Measurements from ENCODE around the gene ASTN1.

The ASTN1 gene

DNA sequence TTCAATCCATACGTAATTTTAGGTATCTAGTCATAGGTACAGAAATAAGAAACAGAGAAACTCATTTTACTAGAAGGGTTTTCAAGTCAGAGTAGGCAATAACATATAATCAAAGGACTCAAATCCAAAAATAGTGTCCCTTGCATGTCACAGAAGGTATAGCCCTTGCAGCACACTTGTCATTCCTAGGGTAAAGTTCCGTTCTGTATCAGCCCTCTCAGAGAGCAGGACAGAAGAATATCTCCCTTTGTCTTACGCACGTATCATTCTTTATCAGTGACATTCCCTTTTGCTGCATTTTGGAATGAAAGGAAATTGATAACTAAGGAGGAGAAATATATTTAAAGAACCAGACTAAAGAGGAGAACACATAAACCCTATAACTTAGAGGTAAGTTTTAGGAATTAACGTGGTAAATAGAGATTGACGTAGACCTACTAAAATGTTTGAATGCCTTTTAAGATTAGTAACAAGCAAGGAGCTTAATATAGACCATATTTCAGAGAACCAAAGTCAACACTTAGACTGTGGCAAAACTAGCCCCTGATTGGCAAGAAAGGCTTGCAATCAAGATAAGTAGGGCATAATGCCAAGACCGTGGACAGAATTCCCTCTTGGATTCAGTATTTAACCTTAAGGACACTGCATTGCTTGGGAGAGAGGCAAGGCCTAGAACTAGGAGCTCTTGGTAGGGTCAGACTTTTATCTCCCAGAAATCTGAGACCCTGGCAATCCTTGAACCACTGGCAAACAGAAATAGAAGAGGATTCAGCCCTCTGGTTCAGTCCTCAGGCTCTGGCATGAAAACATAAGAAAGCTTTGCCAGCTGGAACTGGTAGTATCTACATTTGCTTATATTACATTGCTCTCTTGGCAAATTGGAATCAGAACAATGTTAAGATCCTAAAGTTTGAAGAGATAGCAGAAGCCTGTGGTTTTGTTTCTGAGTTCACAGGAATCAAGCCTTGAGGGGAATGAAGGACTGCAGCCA is 232.1 kb downstream of the ASTN1 start:
- Histone ChIP-seq H3K9me3 (ENCODE audit: control insufficient read depth, insufficient read depth, low read length) (no peaks in the 10 kb centered on the region), H3K4me3 (ENCODE audit: low read depth, low read length) (no peak overlapping the region), H3K9ac (ENCODE audit: low read depth, low read length) (no peak overlapping the region), H3K36me3 (ENCODE audit: control insufficient read depth, insufficient read depth, low read length) (no peaks in the 10 kb centered on the region), H3K4me1 (ENCODE audit: control insufficient read depth, insufficient read depth, low read length) (no peaks in the 10 kb centered on the region), H3K27me3 (ENCODE audit: control insufficient read depth, insufficient read depth, low read length) (no peaks in the 10 kb centered on the region)

DNA sequence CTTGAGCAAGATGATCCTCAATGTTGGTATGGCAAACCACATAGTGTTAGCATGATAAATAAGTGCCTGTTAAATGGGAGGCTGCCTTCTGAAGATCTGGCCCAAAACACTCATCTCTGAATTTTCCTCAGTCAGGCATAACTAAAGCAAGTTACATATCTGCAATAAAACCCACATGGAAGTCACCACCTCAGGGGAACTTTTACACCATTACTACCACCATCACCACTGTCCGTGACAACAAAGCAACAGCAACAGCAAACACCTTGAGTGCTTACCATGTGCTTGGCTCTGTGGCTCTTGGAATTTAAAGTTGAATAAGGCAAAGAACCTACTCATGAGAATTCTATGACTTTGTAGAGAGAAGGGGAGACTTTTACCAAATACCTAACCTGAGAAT is 233.0 kb downstream of the ASTN1 start:
- Histone ChIP-seq H3K27me3 (ENCODE audit: control insufficient read depth, insufficient read depth, low read length) (no peaks in the 10 kb centered on the region), H3K36me3 (ENCODE audit: control insufficient read depth, insufficient read depth, low read length) (no peaks in the 10 kb centered on the region)

DNA sequence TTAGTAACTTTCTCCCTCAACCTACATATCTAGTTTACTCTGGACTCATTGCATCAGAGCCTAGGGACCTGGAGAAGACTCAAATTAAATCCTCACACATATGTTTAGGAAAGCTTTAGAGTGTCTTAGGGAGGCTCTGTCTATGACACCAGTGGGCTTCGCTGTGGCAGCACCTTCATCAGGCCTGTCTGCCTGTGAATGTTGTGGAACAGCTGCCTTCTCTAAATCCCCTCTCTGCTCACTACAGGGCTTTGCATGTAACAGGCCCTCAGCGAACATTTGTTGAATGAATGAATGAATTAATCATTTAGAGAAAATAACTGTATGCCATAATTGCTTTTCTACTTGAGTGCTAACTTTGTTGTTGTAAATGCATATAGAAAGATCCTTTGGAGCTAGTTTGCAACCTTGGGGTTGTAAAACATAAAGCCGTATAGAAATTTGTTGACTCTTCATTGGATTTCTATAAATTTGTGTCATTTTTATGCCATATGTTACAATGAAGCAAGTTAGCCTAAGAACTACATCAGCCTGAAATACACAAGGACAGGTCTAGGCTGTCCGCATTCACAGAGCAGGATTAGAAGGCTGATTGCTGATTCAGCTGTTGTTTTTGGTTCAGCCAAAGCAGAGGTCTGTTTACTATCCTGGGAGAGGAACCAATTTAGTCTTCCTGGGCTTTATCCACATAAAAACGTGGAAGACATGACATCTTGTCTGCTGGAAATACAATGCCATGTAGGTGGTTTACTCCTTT is 238.0 kb downstream of the ASTN1 start:
- no peak overlapping the region for H3K4me3 ChIP-seq (ENCODE audit: low read depth, low read length)
- H3K4me1 ChIP-seq (ENCODE audit: control insufficient read depth, insufficient read depth, low read length): peaks cover 2% of the 10 kb centered on the region
- no peaks in the 10 kb centered on the region for H3K27me3 ChIP-seq (ENCODE audit: control insufficient read depth, insufficient read depth, low read length)
- no peaks in the 10 kb centered on the region for H3K9me3 ChIP-seq (ENCODE audit: control insufficient read depth, insufficient read depth, low read length)
- H3K9ac ChIP-seq (ENCODE audit: low read depth, low read length): no peak overlapping the region
- no peaks in the 10 kb centered on the region for H3K36me3 ChIP-seq (ENCODE audit: control insufficient read depth, insufficient read depth, low read length)

More for the DNA sequence above, 233.0 kb downstream of the ASTN1 start:
- Histone ChIP-seq H3K4me1 (ENCODE audit: control insufficient read depth, insufficient read depth, low read length) (no peaks in the 10 kb centered on the region), H3K4me3 (ENCODE audit: low read depth, low read length) (no peak overlapping the region), H3K9me3 (ENCODE audit: control insufficient read depth, insufficient read depth, low read length) (no peaks in the 10 kb centered on the region), H3K9ac (ENCODE audit: low read depth, low read length) (no peak overlapping the region)

DNA sequence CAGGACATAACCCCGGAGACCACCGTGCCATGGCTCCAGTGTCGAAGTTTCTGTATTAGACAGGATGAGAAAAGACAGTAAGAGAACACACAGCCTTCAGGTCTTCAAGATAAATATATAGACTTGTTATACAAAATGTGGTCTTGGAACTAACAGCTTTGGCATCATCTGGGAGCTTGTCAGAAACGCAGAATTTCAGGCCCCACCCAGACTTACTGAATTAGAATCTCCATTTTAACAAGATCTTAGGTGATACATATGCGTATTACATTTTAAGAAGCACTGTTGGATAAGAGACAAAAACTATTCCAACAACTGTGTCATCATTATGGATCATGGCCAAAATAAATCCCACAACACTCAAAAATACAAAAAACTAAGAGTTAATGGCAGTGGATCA is 239.3 kb downstream of the ASTN1 start:
- no peak overlapping the region for H3K4me3 ChIP-seq (ENCODE audit: low read depth, low read length)
- no peaks in the 10 kb centered on the region for H3K9me3 ChIP-seq (ENCODE audit: control insufficient read depth, insufficient read depth, low read length)
- H3K4me1 ChIP-seq (ENCODE audit: control insufficient read depth, insufficient read depth, low read length): peaks cover 2% of the 10 kb centered on the region
- no peaks in the 10 kb centered on the region for H3K36me3 ChIP-seq (ENCODE audit: control insufficient read depth, insufficient read depth, low read length)
- H3K9ac ChIP-seq (ENCODE audit: low read depth, low read length): no peak overlapping the region
- no peaks in the 10 kb centered on the region for H3K27me3 ChIP-seq (ENCODE audit: control insufficient read depth, insufficient read depth, low read length)

DNA sequence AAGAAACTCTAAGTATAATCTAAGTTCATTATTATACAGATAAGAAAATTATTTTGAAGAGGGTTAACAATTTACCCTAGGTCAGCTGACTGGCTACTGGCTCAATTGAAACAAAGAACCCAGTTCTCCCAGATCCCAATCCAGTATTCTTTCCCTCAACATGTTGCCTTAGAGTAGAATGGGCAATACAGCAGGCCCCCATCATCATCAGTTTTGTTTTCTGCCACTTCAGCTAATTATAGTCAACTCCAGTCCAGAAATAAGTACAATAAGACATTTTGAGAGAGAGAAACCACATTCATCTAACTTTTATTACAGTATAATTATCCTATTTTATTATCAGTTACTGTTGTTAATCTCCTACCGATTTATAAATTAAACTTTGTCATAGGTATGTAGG is 241.2 kb downstream of the ASTN1 start:
- Histone ChIP-seq H3K9ac (ENCODE audit: low read depth, low read length) (no peak overlapping the region), H3K4me3 (ENCODE audit: low read depth, low read length) (no peak overlapping the region), H3K36me3 (ENCODE audit: control insufficient read depth, insufficient read depth, low read length) (no peaks in the 10 kb centered on the region), H3K9me3 (ENCODE audit: control insufficient read depth, insufficient read depth, low read length) (no peaks in the 10 kb centered on the region), H3K4me1 (ENCODE audit: control insufficient read depth, insufficient read depth, low read length) (peaks cover 2% of the 10 kb centered on the region), H3K27me3 (ENCODE audit: control insufficient read depth, insufficient read depth, low read length) (no peaks in the 10 kb centered on the region)

DNA sequence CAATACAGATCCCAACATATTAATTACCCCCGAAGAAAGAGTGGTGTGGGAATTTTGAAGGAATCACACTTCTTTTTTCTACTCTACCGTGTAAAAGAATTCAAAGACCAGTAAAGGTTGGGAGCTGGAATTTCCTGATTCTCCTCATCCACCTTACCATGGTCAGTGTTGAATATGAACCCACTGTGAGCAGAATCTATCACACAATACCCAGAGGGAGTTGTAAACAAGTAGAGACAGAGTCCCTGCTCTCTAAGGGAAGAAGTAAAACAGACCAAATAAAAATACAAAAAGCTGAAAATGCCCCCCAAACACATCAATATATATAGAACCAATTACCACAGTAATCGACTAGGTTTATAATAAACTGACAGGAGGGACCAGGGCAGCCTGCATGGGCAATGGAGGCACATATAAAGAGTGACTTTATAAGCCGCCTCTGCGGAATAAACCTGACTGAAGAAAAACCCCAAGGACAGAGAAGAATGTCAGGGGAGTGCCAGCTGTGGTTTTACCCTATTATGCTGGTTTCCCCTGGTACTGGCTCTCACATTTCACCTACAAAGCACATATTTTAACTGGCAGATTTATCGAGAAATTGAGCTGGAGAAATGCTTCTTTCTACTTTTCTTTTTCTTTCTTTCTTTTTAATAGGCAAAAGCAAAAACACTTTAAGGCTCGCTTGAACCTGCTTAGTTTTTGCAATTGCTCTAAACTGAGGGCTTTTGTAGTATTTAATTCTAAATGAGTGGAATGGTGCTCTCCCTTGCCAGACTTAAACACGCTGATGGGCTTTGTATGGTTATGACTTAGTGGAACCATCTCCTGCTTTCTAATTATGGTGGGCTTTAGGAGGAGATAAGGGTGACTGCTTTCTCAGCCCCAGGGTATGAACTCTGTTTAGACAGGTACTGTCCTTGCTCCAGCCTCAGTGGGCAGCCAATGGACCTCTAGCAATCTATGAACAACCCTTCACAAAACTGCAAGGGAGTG is 244.8 kb downstream of the ASTN1 start:
- Histone ChIP-seq H3K4me1 (ENCODE audit: control insufficient read depth, insufficient read depth, low read length) (peaks cover 2% of the 10 kb centered on the region), H3K36me3 (ENCODE audit: control insufficient read depth, insufficient read depth, low read length) (no peaks in the 10 kb centered on the region), H3K27me3 (ENCODE audit: control insufficient read depth, insufficient read depth, low read length) (no peaks in the 10 kb centered on the region), H3K9me3 (ENCODE audit: control insufficient read depth, insufficient read depth, low read length) (no peaks in the 10 kb centered on the region), H3K9ac (ENCODE audit: low read depth, low read length) (no peak overlapping the region), H3K4me3 (ENCODE audit: low read depth, low read length) (no peak overlapping the region)

DNA sequence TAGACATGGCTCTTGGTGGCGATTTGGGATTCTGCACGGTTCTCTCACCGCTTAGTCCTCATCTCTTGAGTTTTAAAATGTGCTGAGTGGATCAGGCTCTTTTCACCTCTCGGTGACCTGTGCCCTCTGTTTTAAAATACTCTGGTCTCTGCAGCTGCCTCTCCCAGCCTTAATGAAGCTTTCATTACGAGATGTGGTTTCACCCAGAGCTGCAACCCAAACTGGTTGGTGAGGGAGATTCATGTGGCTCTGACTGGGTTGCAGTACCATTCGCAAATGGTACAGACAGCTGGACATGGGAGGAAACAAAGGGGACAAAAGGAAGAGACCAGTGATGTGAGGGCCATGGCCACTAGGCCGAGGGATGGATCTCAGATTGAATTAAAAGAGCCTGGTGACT is 258.9 kb downstream of the ASTN1 start:
- Histone ChIP-seq H3K36me3 (ENCODE audit: control insufficient read depth, insufficient read depth, low read length) (no peaks in the 10 kb centered on the region), H3K4me1 (ENCODE audit: control insufficient read depth, insufficient read depth, low read length) (no peaks in the 10 kb centered on the region), H3K27me3 (ENCODE audit: control insufficient read depth, insufficient read depth, low read length) (peaks cover 2% of the 10 kb centered on the region), H3K9me3 (ENCODE audit: control insufficient read depth, insufficient read depth, low read length) (no peaks in the 10 kb centered on the region), H3K4me3 (ENCODE audit: low read depth, low read length) (no peak overlapping the region), H3K9ac (ENCODE audit: low read depth, low read length) (no peak overlapping the region)

DNA sequence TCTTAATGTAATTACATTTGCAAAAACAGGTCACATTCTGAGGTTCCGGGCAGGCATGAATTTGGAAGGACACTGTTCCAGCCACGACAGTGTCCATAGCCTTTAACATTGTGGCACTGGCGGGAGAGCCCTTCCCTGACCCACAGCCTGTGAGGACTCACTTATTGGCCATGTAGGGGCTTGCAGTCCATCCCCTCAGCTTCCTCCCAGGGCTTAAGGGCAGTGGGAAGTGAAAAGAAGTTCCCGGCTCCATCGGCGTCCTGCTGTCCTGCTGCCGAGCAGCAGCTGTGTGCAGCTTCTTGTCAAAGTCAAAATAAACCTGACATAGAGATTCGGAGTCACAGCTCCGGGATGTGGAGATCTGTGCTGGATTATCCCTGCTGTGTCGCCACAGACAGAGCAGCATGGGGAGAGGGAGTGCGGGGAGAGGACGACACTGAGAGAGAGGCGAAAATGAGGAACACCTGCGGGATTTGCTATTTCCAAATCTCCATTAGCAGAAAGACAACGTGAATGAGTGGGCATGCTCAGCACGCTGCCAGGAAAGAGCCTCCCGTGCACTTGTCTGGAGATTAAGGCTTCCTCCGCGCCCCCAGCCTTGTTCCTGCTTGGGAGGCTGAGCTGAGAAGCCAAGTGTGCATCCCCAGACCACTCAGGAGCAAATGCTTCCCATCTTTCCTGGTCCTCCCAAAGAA is 260.3 kb downstream of the ASTN1 start:
- Histone ChIP-seq H3K27me3 (ENCODE audit: control insufficient read depth, insufficient read depth, low read length) (peaks cover 2% of the 10 kb centered on the region), H3K4me1 (ENCODE audit: control insufficient read depth, insufficient read depth, low read length) (no peaks in the 10 kb centered on the region), H3K36me3 (ENCODE audit: control insufficient read depth, insufficient read depth, low read length) (no peaks in the 10 kb centered on the region), H3K4me3 (ENCODE audit: low read depth, low read length) (no peak overlapping the region), H3K9me3 (ENCODE audit: control insufficient read depth, insufficient read depth, low read length) (no peaks in the 10 kb centered on the region), H3K9ac (ENCODE audit: low read depth, low read length) (no peak overlapping the region)

DNA sequence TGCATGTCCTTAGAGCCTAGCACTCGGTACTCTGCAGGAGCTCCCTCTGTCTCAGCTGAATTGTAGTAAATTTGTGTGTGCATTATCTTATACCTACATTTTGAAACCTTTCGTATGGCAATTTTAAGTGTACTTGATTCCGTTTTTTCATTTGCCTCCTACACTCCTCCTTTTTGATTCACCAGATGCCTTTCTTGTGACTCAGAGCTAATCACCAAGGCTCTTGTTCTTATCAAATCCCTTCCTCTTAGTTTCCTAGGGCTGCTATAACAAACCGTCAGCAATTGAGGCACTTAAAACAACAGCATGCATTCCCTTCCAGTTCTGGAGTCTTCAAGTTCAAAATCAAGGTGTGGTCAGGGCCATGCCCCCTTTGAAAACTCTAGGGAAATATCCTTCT is 261.0 kb downstream of the ASTN1 start:
- no peak overlapping the region for H3K9ac ChIP-seq (ENCODE audit: low read depth, low read length)
- H3K4me1 ChIP-seq (ENCODE audit: control insufficient read depth, insufficient read depth, low read length): no peaks in the 10 kb centered on the region
- H3K9me3 ChIP-seq (ENCODE audit: control insufficient read depth, insufficient read depth, low read length): no peaks in the 10 kb centered on the region
- no peak overlapping the region for H3K4me3 ChIP-seq (ENCODE audit: low read depth, low read length)
- H3K36me3 ChIP-seq (ENCODE audit: control insufficient read depth, insufficient read depth, low read length): no peaks in the 10 kb centered on the region
- H3K27me3 ChIP-seq (ENCODE audit: control insufficient read depth, insufficient read depth, low read length): peaks cover 3% of the 10 kb centered on the region

DNA sequence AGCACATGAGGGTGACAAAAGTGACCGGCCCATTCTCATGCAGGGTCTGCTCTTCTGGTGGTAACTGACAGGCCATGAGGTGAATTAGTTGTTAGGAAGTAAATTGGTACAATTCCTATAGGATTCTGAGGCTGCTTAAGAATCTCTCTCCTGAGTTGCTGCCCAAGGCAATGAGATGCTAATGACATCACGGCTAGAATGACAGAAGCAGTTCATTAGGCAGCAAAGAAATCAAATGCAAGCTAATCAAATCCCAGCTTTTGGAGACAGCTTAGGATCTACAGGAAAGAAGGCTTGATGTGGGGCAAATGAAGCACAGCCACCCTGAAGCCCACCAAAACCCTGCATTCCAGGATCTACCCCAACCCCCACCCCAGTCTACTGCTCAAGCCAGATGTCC is 265.2 kb downstream of the ASTN1 start:
- Histone ChIP-seq H3K27me3 (ENCODE audit: control insufficient read depth, insufficient read depth, low read length) (peaks cover 4% of the 10 kb centered on the region), H3K36me3 (ENCODE audit: control insufficient read depth, insufficient read depth, low read length) (no peaks in the 10 kb centered on the region), H3K9ac (ENCODE audit: low read depth, low read length) (no peak overlapping the region), H3K4me1 (ENCODE audit: control insufficient read depth, insufficient read depth, low read length) (peaks cover 2% of the 10 kb centered on the region), H3K4me3 (ENCODE audit: low read depth, low read length) (no peak overlapping the region), H3K9me3 (ENCODE audit: control insufficient read depth, insufficient read depth, low read length) (no peaks in the 10 kb centered on the region)

Data from iPS-15b (cell line).